Endothelial cell of umbilical vein (primary cell): ENCODE results near the gene OPRD1. TPM values are rescaled to one million over a fixed set of nuclear protein-coding genes. Genes with fewer than 3 reads are reported as not detected.
A peak's percentile ranks its signal among the peaks of the same experiment; 100 is the strongest.

Experiments
- BruUV-seq: library from RNA; stranded (reverse); fragments of 400-500 nt; replicated peaks from 2 replicates; lab custom pipeline; 2021; lab: Mats Ljungman, UMichigan
- CTCF ChIA-PET: fragments of 300-600, 350-600 bp; sonication (Branson Sonifier 250); formaldehyde crosslinking; loops from one replicate; lab custom pipeline; 2021; ENCODE audit warnings: antibody characterized with exemption, inconsistent platforms; lab: Charles Lee
- POLR2A ChIA-PET: fragments of 300-600, 350-600 bp; sonication (Branson Sonifier 250); formaldehyde crosslinking; loops from one replicate; lab custom pipeline; 2021; ENCODE audit warnings: antibody characterized with exemption, inconsistent platforms; lab: Charles Lee
- DNase-seq: peaks from one replicate; pipeline ENCODE4 v3.0.0-alpha.2; 2011; ENCODE audit warnings: low read depth, low spot score
- FAIRE-seq: peaks from 2 replicates; lab custom pipeline; 2011; peaks lifted over from hg19 to GRCh38; lab: Jason Lieb, UNC
- H2AFZ ChIP-seq: 2 replicates; pipeline ENCODE4 v1.6.0; 2012; ENCODE audit warnings: low read depth, low read length, control low read depth, inconsistent platforms
- H3K27ac ChIP-seq: 2 replicates; pipeline ENCODE4 v1.5.1; 2011; ENCODE audit warnings: low read depth, mild to moderate bottlenecking, control low read depth, low read length, moderate library complexity; ENCODE audit not compliant: insufficient read depth
- H3K27me3 ChIP-seq, 2 experiments: 2 replicates each; pipeline versions ENCODE4 v1.6.0 to v1.6.1; 2011; ENCODE audit warnings: low read length in 2 of 2, mixed read lengths in 1 of 2; ENCODE audit not compliant: control insufficient read depth in 2 of 2, insufficient read depth in 2 of 2
- H3K36me3 ChIP-seq, 2 experiments: 2 replicates in 1 of 2; 3 replicates in 1 of 2; pipeline ENCODE4 v1.5.1; 2011; ENCODE audit warnings: low read length in 2 of 2, mild to moderate bottlenecking in 1 of 2, moderate library complexity in 1 of 2; ENCODE audit not compliant: control insufficient read depth in 2 of 2, insufficient read depth in 2 of 2; ENCODE audit errors: extremely low read depth in 1 of 2
- H3K4me1 ChIP-seq: 3 replicates; pipeline ENCODE4 v1.5.1; 2011; ENCODE audit warnings: mild to moderate bottlenecking, low read length; ENCODE audit not compliant: control insufficient read depth, insufficient read depth; ENCODE audit errors: extremely low read depth
- H3K4me2 ChIP-seq: 2 replicates; pipeline ENCODE4 v1.6.1; 2011; ENCODE audit warnings: low read length, control low read depth, mixed read lengths; ENCODE audit not compliant: insufficient read depth
- H3K4me3 ChIP-seq, 3 experiments: fragments of 200-600 bp in 1 of 3; sonication (generic), shearing (Covaris generic) in 1 of 3; replicated peaks in 1 of 3; 2 replicates each; pipeline ENCODE4 v1.5.1; 2011 to 2016; ENCODE audit warnings: control low read depth in 3 of 3, low read length in 3 of 3, mild to moderate bottlenecking in 2 of 3, inconsistent platforms in 1 of 3, low read depth in 1 of 3, moderate library complexity in 1 of 3; ENCODE audit not compliant: insufficient read depth in 1 of 3
- H3K79me2 ChIP-seq: 2 replicates; pipeline ENCODE4 v1.6.0; 2012; ENCODE audit warnings: low read length, inconsistent platforms; ENCODE audit not compliant: control insufficient read depth, insufficient read depth
- H3K9ac ChIP-seq: replicated peaks from 2 replicates; pipeline ENCODE3; 2011; ENCODE audit warnings: low read length, control low read depth; ENCODE audit not compliant: insufficient read depth; ENCODE audit errors: extremely low read depth
- H3K9me1 ChIP-seq: replicated peaks from 3 replicates; pipeline ENCODE4 v1.6.0; 2011; ENCODE audit warnings: mild to moderate bottlenecking, low read length; ENCODE audit not compliant: control insufficient read depth, insufficient read depth; ENCODE audit errors: extremely low read depth
- H3K9me3 ChIP-seq: replicated peaks from 2 replicates; pipeline ENCODE4 v1.5.1; 2012; ENCODE audit warnings: low read length, inconsistent platforms; ENCODE audit not compliant: control insufficient read depth, insufficient read depth
- H4K20me1 ChIP-seq: replicated peaks from 2 replicates; pipeline ENCODE3; 2011; ENCODE audit warnings: mild to moderate bottlenecking, low read length; ENCODE audit not compliant: control insufficient read depth, insufficient read depth; ENCODE audit errors: extremely low read depth
- EZH2 ChIP-seq: IDR thresholded peaks from 2 replicates; pipeline ENCODE4 v1.6.1; 2012; ENCODE audit warnings: borderline replicate concordance, low read depth, mild to moderate bottlenecking, moderate library complexity, low read length, inconsistent platforms; ENCODE audit not compliant: severe bottlenecking
- FOS ChIP-seq: IDR thresholded peaks from 2 replicates; pipeline ENCODE4 v1.6.1; 2011; ENCODE audit warnings: mild to moderate bottlenecking, low read length, moderate library complexity, borderline replicate concordance; ENCODE audit not compliant: insufficient read depth
- GATA2 ChIP-seq: IDR thresholded peaks from 2 replicates; pipeline ENCODE4 v1.7.0; 2011; ENCODE audit warnings: low read depth, mild to moderate bottlenecking, moderate library complexity, mixed read lengths, low read length; ENCODE audit not compliant: insufficient read length, insufficient read depth
- MYC ChIP-seq: IDR thresholded peaks from one replicate; pipeline ENCODE4 v1.6.1; 2011; ENCODE audit warnings: mild to moderate bottlenecking, low read depth, low read length
- POLR2A ChIP-seq: IDR thresholded peaks from 2 replicates; pipeline ENCODE4 v1.6.1; 2012; ENCODE audit warnings: low read depth, mild to moderate bottlenecking, control low read depth, low read length
- dilution Hi-C: fragments of 300-500 bp; cut with MboI; formaldehyde crosslinking; loops from one replicate; pipeline ENCODE4 v1.15.0; 2019; ENCODE audit warnings: low sequenced_read_pairs; ENCODE audit not compliant: extremely low pct_ligation_motif_present
- intact Hi-C: fragments of 100-400 bp; cut with micrococcal nuclease; formaldehyde crosslinking; loops from one replicate; pipeline ENCODE4 v1.10.0; 2022
- polyA plus RNA-seq, 4 experiments: library from polyadenylated mRNA; depleted of rRNA in 3 of 4; stranded (reverse) in 3 of 4; unstranded in 1 of 4; fragments of >200 nt; gene quantifications; 2 replicates each; pipeline versions ENCODE4 v1.2.1 to v1.2.3, GENCODE V29; 2011 to 2012; ENCODE audit warnings: missing spikeins in 1 of 4
- total RNA-seq: library from RNA; stranded (reverse); gene quantifications from 2 replicates; pipeline ENCODE4 v1.2.3, GENCODE V29; 2021
- TF ChIP-seq, protein P1 (sequence below), 2 donors: IDR thresholded peaks; 1 replicate in 1 of 2; 2 replicates in 1 of 2; pipeline ENCODE4 v1.5.1; 2011; ENCODE audit warnings: low read length in 2 of 2, mild to moderate bottlenecking in 2 of 2, moderate library complexity in 2 of 2, control low read depth in 1 of 2, inconsistent platforms in 1 of 2, low read depth in 1 of 2; ENCODE audit not compliant: insufficient read depth in 1 of 2; ENCODE audit errors: extremely low read depth in 1 of 2

The OPRD1 gene
- total and polyA plus RNA-seq, 2 donors (not counting 3 experiments of a cell fraction or from before 2014, with no cell fraction given) = not detected

DNA sequence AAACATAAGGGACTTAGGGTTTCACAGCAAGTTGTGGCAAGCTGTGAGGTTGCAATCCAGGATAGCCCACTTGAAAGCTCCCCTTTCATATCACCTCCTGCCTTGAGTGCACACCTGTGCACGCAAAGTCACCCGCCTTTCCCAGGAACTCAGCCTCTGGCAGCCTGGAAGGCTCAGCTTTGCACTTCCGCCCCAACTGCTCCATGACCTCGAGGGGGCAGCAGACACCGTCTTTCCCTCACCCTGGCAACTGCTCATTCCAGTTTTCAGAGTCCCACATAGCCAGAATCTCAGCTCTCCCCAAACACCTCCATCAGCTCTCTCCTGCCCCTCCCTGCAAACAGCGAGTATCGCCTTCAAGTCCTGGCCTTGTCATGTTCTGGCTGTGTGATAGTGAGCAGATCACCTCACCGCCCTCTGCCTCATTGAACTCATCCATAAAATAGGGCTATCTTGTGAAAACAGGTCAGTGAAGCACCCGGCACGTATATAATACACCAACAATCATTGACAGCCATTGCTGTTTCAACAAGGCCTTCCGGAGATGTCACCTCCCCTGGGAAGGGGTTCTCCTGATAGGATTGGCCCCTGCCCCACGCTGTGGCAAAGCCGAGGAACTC lies 70.1 kb downstream of the OPRD1 start:
- H3K36me3 ChIP-seq = no peaks in the 10 kb centered on the region
- H3K27ac ChIP-seq = no peak overlapping the region
- no TSS peak for BruUV-seq
- DNase-seq = peak; percentile 84
- H3K4me2 ChIP-seq = no peak overlapping the region
- H3K9me1 ChIP-seq = no peaks in the 10 kb centered on the region
- no peaks in the 10 kb centered on the region for H3K79me2 ChIP-seq
- H3K9me3 ChIP-seq = no peaks in the 10 kb centered on the region
- no peak for TF ChIP-seq GATA2
- no peak for TF ChIP-seq POLR2A
- no peak for TF ChIP-seq FOS
- TF ChIP-seq, protein P1, sequence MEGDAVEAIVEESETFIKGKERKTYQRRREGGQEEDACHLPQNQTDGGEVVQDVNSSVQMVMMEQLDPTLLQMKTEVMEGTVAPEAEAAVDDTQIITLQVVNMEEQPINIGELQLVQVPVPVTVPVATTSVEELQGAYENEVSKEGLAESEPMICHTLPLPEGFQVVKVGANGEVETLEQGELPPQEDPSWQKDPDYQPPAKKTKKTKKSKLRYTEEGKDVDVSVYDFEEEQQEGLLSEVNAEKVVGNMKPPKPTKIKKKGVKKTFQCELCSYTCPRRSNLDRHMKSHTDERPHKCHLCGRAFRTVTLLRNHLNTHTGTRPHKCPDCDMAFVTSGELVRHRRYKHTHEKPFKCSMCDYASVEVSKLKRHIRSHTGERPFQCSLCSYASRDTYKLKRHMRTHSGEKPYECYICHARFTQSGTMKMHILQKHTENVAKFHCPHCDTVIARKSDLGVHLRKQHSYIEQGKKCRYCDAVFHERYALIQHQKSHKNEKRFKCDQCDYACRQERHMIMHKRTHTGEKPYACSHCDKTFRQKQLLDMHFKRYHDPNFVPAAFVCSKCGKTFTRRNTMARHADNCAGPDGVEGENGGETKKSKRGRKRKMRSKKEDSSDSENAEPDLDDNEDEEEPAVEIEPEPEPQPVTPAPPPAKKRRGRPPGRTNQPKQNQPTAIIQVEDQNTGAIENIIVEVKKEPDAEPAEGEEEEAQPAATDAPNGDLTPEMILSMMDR (IDR thresholded peaks at IDR 0.05; ENCODE audit: extremely low read depth in 1 of 2, insufficient read depth in 1 of 2, low read depth in 1 of 2, low read length in 2 of 2) = peak; percentile 86 to 92
- no peaks in the 10 kb centered on the region for H4K20me1 ChIP-seq
- no peak overlapping the region for H3K9ac ChIP-seq
- H2AFZ ChIP-seq = peak overlapping the region; percentile 83
- dilution Hi-C loops = no loop called here
- H3K27me3 ChIP-seq = no peaks in the 10 kb centered on the region
- FAIRE-seq = peak; percentile 96
- H3K4me1 ChIP-seq = peaks cover 20% of the 10 kb centered on the region
- H3K4me3 ChIP-seq = no peak overlapping the region
- intact Hi-C loops = loop anchor here (1.0 kb wide), 5 partner anchors 151 to 1826 kb away; no protein-coding TSS in a partner anchor
- ChIA-PET POLR2A (interaction anchor here (0.6 kb wide), 1 partner anchor 210 kb away, joined by 3 read pairs; no protein-coding TSS in a partner anchor), CTCF (interaction anchor here (0.6 to 7.6 kb wide), 59 partner anchors 9 to 1826 kb away, joined by 3 to 389 read pairs (median 4); partner anchors contain the start of genes EPB41, GMEB1, SRSF4 and TAF12)

DNA sequence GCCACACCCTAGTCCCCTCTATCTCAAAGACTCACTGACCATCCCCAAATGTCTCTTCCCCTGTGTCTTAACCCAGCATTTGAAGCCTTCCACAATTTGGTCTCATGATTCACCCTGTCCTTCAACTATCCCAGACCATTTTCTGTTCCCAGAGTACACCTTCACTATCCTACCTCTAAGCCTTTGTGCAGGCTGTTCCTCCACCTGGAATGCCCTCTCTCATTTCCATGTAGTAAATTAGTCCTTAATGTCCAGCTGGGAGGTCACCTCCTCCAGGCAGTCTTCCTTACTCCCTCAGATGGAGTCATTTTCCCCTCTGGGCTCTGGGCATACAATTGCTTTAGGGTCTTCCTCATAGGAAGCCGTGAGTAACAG lies 71.3 kb downstream of the OPRD1 start:
- Histone ChIP-seq H4K20me1 (no peaks in the 10 kb centered on the region), H3K4me1 (peaks cover 27% of the 10 kb centered on the region), H3K9me3 (no peaks in the 10 kb centered on the region), H2AFZ (peak overlapping the region; percentile 17), H3K79me2 (no peaks in the 10 kb centered on the region), H3K9ac (no peak overlapping the region), H3K9me1 (no peaks in the 10 kb centered on the region), H3K27ac (no peak overlapping the region), H3K4me2 (no peak overlapping the region), H3K27me3 (no peaks in the 10 kb centered on the region), H3K36me3 (no peaks in the 10 kb centered on the region), H3K4me3 (no peak overlapping the region)
- FAIRE-seq (no peak), DNase-seq (no peak)
- POLR2A ChIA-PET = no interaction called here
- dilution Hi-C loops = no loop called here
- TF ChIP-seq MYC (no peak), EZH2 (no peak)
- intact Hi-C loops = no loop called here
- BruUV-seq = no TSS peak
- CTCF ChIA-PET = interaction anchor here (1.1 to 2.7 kb wide), 10 partner anchors 11 to 1824 kb away, joined by 3 to 70 read pairs (median 10); partner anchors contain the start of gene SRSF4
